H1 (cell line): ENCODE results near the gene NIPAL1. TPM values are rescaled to one million over a fixed set of nuclear protein-coding genes. Genes with fewer than 3 reads are reported as not detected.

Experiments
- CTCF ChIA-PET: fragments of 300-600 bp; sonication (Branson Sonifier 250); formaldehyde crosslinking; loops from one replicate; lab custom pipeline; 2021; ENCODE audit not compliant: partially characterized antibody; lab: Charles Lee
- POLR2A ChIA-PET: fragments of 300-600 bp; sonication (Branson Sonifier 250); formaldehyde crosslinking; loops from one replicate; lab custom pipeline; 2021; ENCODE audit warnings: inconsistent platforms; ENCODE audit not compliant: partially characterized antibody; lab: Charles Lee
- DNase-seq, 2 experiments: peaks; one replicate each; pipeline versions ENCODE4 v3.0.0 to v3.0.0-alpha.2; 2010 to 2022; ENCODE audit warnings: low spot score in 2 of 2, low read depth in 1 of 2, mixed read lengths in 1 of 2
- FAIRE-seq: peaks from 2 replicates; lab custom pipeline; 2011; peaks lifted over from hg19 to GRCh38; lab: Jason Lieb, UNC
- H2AFZ ChIP-seq: 2 replicates; pipeline ENCODE4 v1.8.1; 2012; ENCODE audit warnings: low read length, inconsistent platforms
- H2AK5ac ChIP-seq: 2 replicates; pipeline ENCODE4 v1.6.1; 2013; ENCODE audit warnings: low read depth, low read length
- H2BK120ac ChIP-seq: replicated peaks from 2 replicates; pipeline ENCODE3; 2013; ENCODE audit warnings: low read depth, low read length, inconsistent platforms
- H2BK12ac ChIP-seq: 2 replicates; pipeline ENCODE4 v1.6.1; 2013; ENCODE audit warnings: low read depth, low read length
- H2BK15ac ChIP-seq: 2 replicates; pipeline ENCODE4 v1.6.1; 2013; ENCODE audit warnings: low read length
- H2BK20ac ChIP-seq: 2 replicates; pipeline ENCODE4 v1.6.1; 2013; ENCODE audit warnings: low read length
- H2BK5ac ChIP-seq: 2 replicates; pipeline ENCODE4 v1.6.1; 2013; ENCODE audit warnings: low read depth, low read length
- H3K14ac ChIP-seq: 2 replicates; pipeline ENCODE4 v1.6.1; 2013; ENCODE audit warnings: inconsistent platforms; ENCODE audit not compliant: insufficient read length
- H3K18ac ChIP-seq: 2 replicates; pipeline ENCODE4 v1.6.1; 2013; ENCODE audit warnings: low read length; ENCODE audit errors: extremely low read depth
- H3K23ac ChIP-seq: 2 replicates; pipeline ENCODE4 v1.6.1; 2013; ENCODE audit warnings: inconsistent platforms; ENCODE audit not compliant: insufficient read length
- H3K23me2 ChIP-seq: 2 replicates; pipeline ENCODE4 v1.6.1; 2013; ENCODE audit warnings: low read depth, low read length
- H3K27ac ChIP-seq: 2 replicates; pipeline ENCODE4 v1.6.1; 2011; ENCODE audit warnings: low read depth, low read length, inconsistent platforms
- H3K27me3 ChIP-seq, 4 experiments: replicated peaks in 1 of 4; 1 replicate in 1 of 4; 2 replicates in 3 of 4; pipeline versions ENCODE4 v1.6.1 to v1.8.1; 2011 to 2013; ENCODE audit warnings: low read length in 3 of 4, mild to moderate bottlenecking in 3 of 4, inconsistent platforms in 2 of 4, mixed read lengths in 2 of 4, moderate library complexity in 1 of 4; ENCODE audit not compliant: control insufficient read depth in 3 of 4, insufficient read depth in 3 of 4; ENCODE audit errors: extremely low read depth in 1 of 4
- H3K36me3 ChIP-seq, 4 experiments: 2 replicates each; pipeline versions ENCODE4 v1.6.1 to v1.8.1; 2011 to 2013; ENCODE audit warnings: mild to moderate bottlenecking in 4 of 4, low read length in 3 of 4, moderate library complexity in 2 of 4, control low read depth in 1 of 4, inconsistent platforms in 1 of 4; ENCODE audit not compliant: insufficient read depth in 4 of 4, control insufficient read depth in 2 of 4
- H3K4ac ChIP-seq: replicated peaks from 2 replicates; pipeline ENCODE3; 2013; ENCODE audit warnings: low read length, low read depth, mixed read lengths, inconsistent platforms; ENCODE audit not compliant: insufficient read length
- H3K4me1 ChIP-seq, 4 experiments: replicated peaks in 1 of 4; 1 replicate in 1 of 4; 2 replicates in 3 of 4; pipeline versions ENCODE4 v1.6.1 to v1.8.1; 2011 to 2013; ENCODE audit warnings: low read length in 3 of 4, inconsistent platforms in 2 of 4, mixed read lengths in 1 of 4; ENCODE audit not compliant: insufficient read depth in 4 of 4, control insufficient read depth in 3 of 4
- H3K4me2 ChIP-seq, 2 experiments: 2 replicates each; pipeline versions ENCODE4 v1.6.1 to v1.8.1; 2011 to 2013; ENCODE audit warnings: low read depth in 2 of 2, low read length in 2 of 2, control low read depth in 1 of 2, inconsistent platforms in 1 of 2, mild to moderate bottlenecking in 1 of 2; ENCODE audit not compliant: insufficient read depth in 1 of 2
- H3K4me3 ChIP-seq, 4 experiments: fragments of 200-600, 300-600 bp in 1 of 4; sonication (generic), shearing (Covaris generic), sonication (Bioruptor Twin) in 1 of 4; 2 replicates each; pipeline versions ENCODE4 v1.5.1 to v1.8.1; 2011 to 2016; ENCODE audit warnings: low read length in 4 of 4, low read depth in 3 of 4, control low read depth in 2 of 4, inconsistent platforms in 2 of 4, mild to moderate bottlenecking in 2 of 4, mixed read lengths in 1 of 4, moderate library complexity in 1 of 4; ENCODE audit not compliant: insufficient read depth in 2 of 4; ENCODE audit errors: extremely low read depth in 1 of 4
- H3K56ac ChIP-seq: replicated peaks from 2 replicates; pipeline ENCODE3; 2013; ENCODE audit warnings: low read depth, mild to moderate bottlenecking, mixed read lengths, low read length, inconsistent platforms; ENCODE audit not compliant: insufficient read length
- H3K79me1 ChIP-seq: 2 replicates; pipeline ENCODE4 v1.6.1; 2013; ENCODE audit warnings: low read depth, low read length, control low read depth
- H3K79me2 ChIP-seq, 2 experiments: 2 replicates each; pipeline versions ENCODE4 v1.6.1 to v1.8.1; 2012 to 2013; ENCODE audit warnings: low read length in 2 of 2, mild to moderate bottlenecking in 2 of 2, inconsistent platforms in 1 of 2; ENCODE audit not compliant: insufficient read depth in 2 of 2, control insufficient read depth in 1 of 2
- H3K9ac ChIP-seq, 4 experiments: replicated peaks in 1 of 4; 1 replicate in 1 of 4; 2 replicates in 3 of 4; pipeline versions ENCODE4 v1.6.1 to v1.8.1; 2011 to 2013; ENCODE audit warnings: low read depth in 3 of 4, low read length in 3 of 4, control low read depth in 2 of 4, mild to moderate bottlenecking in 2 of 4, moderate library complexity in 2 of 4, inconsistent platforms in 1 of 4; ENCODE audit errors: extremely low read depth in 1 of 4
- H3K9me3 ChIP-seq, 2 experiments: 2 replicates each; pipeline versions ENCODE4 v1.6.1 to v1.8.1; 2012 to 2013; ENCODE audit warnings: mild to moderate bottlenecking in 2 of 2, moderate library complexity in 2 of 2, control low read depth in 1 of 2, inconsistent platforms in 1 of 2, low read depth in 1 of 2, low read length in 1 of 2, mixed read lengths in 1 of 2; ENCODE audit not compliant: insufficient read depth in 2 of 2
- H4K20me1 ChIP-seq, 2 experiments: replicated peaks in 1 of 2; 2 replicates each; pipeline versions ENCODE3 to v1.8.1; 2011 to 2013; ENCODE audit warnings: inconsistent platforms in 2 of 2, low read length in 2 of 2, mild to moderate bottlenecking in 1 of 2; ENCODE audit not compliant: insufficient read depth in 2 of 2, control insufficient read depth in 1 of 2
- H4K5ac ChIP-seq: 2 replicates; pipeline ENCODE4 v1.6.1; 2013; ENCODE audit warnings: low read length, low read depth, mixed read lengths, inconsistent platforms; ENCODE audit not compliant: insufficient read length
- H4K8ac ChIP-seq: 2 replicates; pipeline ENCODE4 v1.8.0; 2013; ENCODE audit warnings: mild to moderate bottlenecking, moderate library complexity, low read length, inconsistent platforms; ENCODE audit not compliant: insufficient read depth; ENCODE audit errors: extremely low read depth
- H4K91ac ChIP-seq: replicated peaks from 2 replicates; pipeline ENCODE3; 2013; ENCODE audit warnings: low read length, mixed read lengths, inconsistent platforms; ENCODE audit not compliant: insufficient read length
- ATF3 ChIP-seq: IDR thresholded peaks from 2 replicates; pipeline ENCODE4 v1.6.1; 2011; ENCODE audit warnings: low read depth, mild to moderate bottlenecking, low read length; ENCODE audit not compliant: insufficient read depth
- CBX5 ChIP-seq: fragments of 300-800, 300-1000 bp; sonication (generic); IDR thresholded peaks from 2 replicates; pipeline ENCODE4 v1.7.1; 2016; ENCODE audit warnings: antibody characterized with exemption, low read length, low read depth
- CREB1 ChIP-seq: IDR thresholded peaks from 2 replicates; pipeline ENCODE4 v1.6.1; 2012; ENCODE audit warnings: inconsistent platforms
- FOSL1 ChIP-seq: IDR thresholded peaks from 2 replicates; pipeline ENCODE4 v1.6.1; 2011; ENCODE audit warnings: mild to moderate bottlenecking, low read depth, low read length, moderate library complexity; ENCODE audit not compliant: insufficient read depth
- JUN ChIP-seq: IDR thresholded peaks from 2 replicates; pipeline ENCODE4 v1.6.1; 2011; ENCODE audit warnings: low read depth, mild to moderate bottlenecking, improper control_type of control experiment, low read length
- NANOG ChIP-seq: IDR thresholded peaks from 2 replicates; pipeline ENCODE4 v1.6.1; 2011; ENCODE audit warnings: low read length, low read depth, mild to moderate bottlenecking, inconsistent platforms; ENCODE audit not compliant: insufficient read depth, poor library complexity, severe bottlenecking
- RAD21 ChIP-seq, 2 experiments: IDR thresholded peaks in 1 of 2; conservative IDR thresholded peaks in 1 of 2; 2 replicates each; pipeline ENCODE4 v1.6.1; 2011; ENCODE audit warnings: low read depth in 2 of 2, low read length in 2 of 2, improper control_type of control experiment in 1 of 2, inconsistent platforms in 1 of 2, mild to moderate bottlenecking in 1 of 2, moderate library complexity in 1 of 2
- RBBP5 ChIP-seq: IDR thresholded peaks from 2 replicates; pipeline ENCODE4 v1.7.1; 2012; ENCODE audit warnings: low read depth, mild to moderate bottlenecking, inconsistent platforms, low read length, moderate library complexity, borderline replicate concordance
- SAP30 ChIP-seq: fragments of 300-600 bp; sonication (generic); IDR thresholded peaks from 2 replicates; pipeline ENCODE4 v1.7.1; 2012; ENCODE audit warnings: low read length, moderate library complexity, mild to moderate bottlenecking, inconsistent platforms; ENCODE audit not compliant: insufficient read depth, insufficient replicate concordance
- TAF1 ChIP-seq: IDR thresholded peaks from 2 replicates; pipeline ENCODE4 v1.6.1; 2011; ENCODE audit warnings: mild to moderate bottlenecking, low read depth, low read length
- TCF12 ChIP-seq: IDR thresholded peaks from 2 replicates; pipeline ENCODE4 v1.6.1; 2011; ENCODE audit warnings: low read depth, mild to moderate bottlenecking, low read length
- YY1 ChIP-seq: IDR thresholded peaks from 2 replicates; pipeline ENCODE4 v1.6.1; 2011; ENCODE audit warnings: low read depth, mild to moderate bottlenecking, low read length
- WGBS, 2 experiments: shearing (Covaris generic) in 1 of 2; methylation state at CpG; one replicate each; pipeline versions ENCODE4 v1.1.6 to v1.1.7; 2013 to 2015; ENCODE audit warnings: low lambda C conversion rate in 2 of 2, mixed read lengths in 2 of 2, inconsistent platforms in 1 of 2, low coverage in 1 of 2, missing lambda C conversion rate in 1 of 2; ENCODE audit not compliant: insufficient replicate concordance in 2 of 2, insufficient coverage in 1 of 2, insufficient read length in 1 of 2; ENCODE audit errors: extremely low coverage in 1 of 2, missing lambda C conversion rate in 1 of 2; 5-methylcytosine and 5-hydroxymethylcytosine counted together
- polyA plus RNA-seq, 7 experiments: library from polyadenylated mRNA; depleted of rRNA in 3 of 7; stranded (reverse) in 5 of 7; unstranded in 2 of 7; fragments of >200 nt in 5 of 7; fragments of 200-250 nt in 2 of 7; gene quantifications; 1 replicate in 5 of 7; 2 replicates in 1 of 7; 4 replicates in 1 of 7; pipeline versions ENCODE4 v1.2.1 to v1.2.3, GENCODE V29; 2011 to 2013; ENCODE audit warnings: missing spikeins in 2 of 7, mixed read lengths in 2 of 7
- total RNA-seq: library from RNA; stranded (reverse); fragmentation: NEBNext Ultra II Directional; extraction: Animal tissue kit (Norgen Biotek cat#: 25700); gene quantifications from 2 replicates; pipeline ENCODE4 v1.2.1, GENCODE V29; 2021

NIPAL1 gene
- total and polyA plus RNA-seq, 2 of the 8 experiments (the other 6 are each of a cell fraction or from before 2014, with no cell fraction given): 1.4 to 4.9 TPM

GRCh38 chr4:48031802-48032525 is 15.4 kb downstream of the NIPAL1 start:
- Histone ChIP-seq H3K27ac (no peak overlapping the region), H2AFZ (no peak overlapping the region), H4K91ac (no peak overlapping the region), H2BK5ac (no peak overlapping the region), H4K20me1 (no peaks in the 10 kb centered on the region), H3K27me3 (no peaks in the 10 kb centered on the region), H3K23ac (no peak overlapping the region), H3K14ac (no peak overlapping the region), H2BK120ac (no peak overlapping the region), H2BK20ac (no peak overlapping the region), H3K79me2 (no peaks in the 10 kb centered on the region), H2BK12ac (no peak overlapping the region), H3K36me3 (peaks cover 0 to 3% (median 0%) of the 10 kb centered on the region in 4 experiments; a peak in 1 of 8 replicates), H3K4ac (no peak overlapping the region), H3K9me3 (no peaks in the 10 kb centered on the region), H3K4me2 (no peak overlapping the region), H4K8ac (no peak overlapping the region), H3K79me1 (no peaks in the 10 kb centered on the region), H3K56ac (no peak overlapping the region), H3K4me1 (peaks cover 0 to 11% (median 0%) of the 10 kb centered on the region in 4 experiments; a peak in 4 of 7 replicates), H2AK5ac (no peak overlapping the region), H3K4me3 (no peak overlapping the region), H3K23me2 (no peaks in the 10 kb centered on the region), H4K5ac (no peak overlapping the region), H2BK15ac (no peak overlapping the region), H3K18ac (no peak overlapping the region), H3K9ac (no peak overlapping the region)
- FAIRE-seq (no peak), DNase-seq (no peak)
- CTCF ChIA-PET: interaction anchor here (0.6 to 5.9 kb wide), 15 partner anchors 12 to 803 kb away, joined by 3 to 85 read pairs (median 3); partner anchors contain the start of gene CNGA1
- POLR2A ChIA-PET: interaction anchor here (0.9 to 1.2 kb wide), 3 partner anchors 9 to 20 kb away, joined by 3 to 6 read pairs (median 5); no protein-coding TSS in a partner anchor
- WGBS, 2 experiments: 93% methylated on average over 12 of the region's 12 CpGs; no CpG with 5 or more reads in 1 of the 2 experiments
- TF ChIP-seq RAD21 (IDR thresholded peaks at IDR 0.05 in 1 of 2, conservative IDR thresholded peaks at IDR 0.05 in 1 of 2; ENCODE audit: low read depth in 2 of 2, low read length in 2 of 2): no peak
- TF ChIP-seq ATF3: no peak
- TF ChIP-seq YY1: no peak
- no peak for TF ChIP-seq TCF12
- no peak for TF ChIP-seq CREB1
- no peak for TF ChIP-seq JUN
- no peak for TF ChIP-seq NANOG
- TF ChIP-seq CBX5: no peak
- TF ChIP-seq TAF1: no peak
- TF ChIP-seq RBBP5: no peak
- no peak for TF ChIP-seq SAP30
- no peak for TF ChIP-seq FOSL1
